ENCODE data around the gene NOL4L. TPM values are rescaled to one million over a fixed set of nuclear protein-coding genes. Genes with fewer than 3 reads are reported as not detected.
A peak's percentile ranks its signal among the peaks of the same experiment; 100 is the strongest.

NOL4L gene
- total RNA-seq, 2 experiments from 2014 or later = 53.1 to 55.6 TPM

GRCh38 chr20:32581839-32582658, 3.1 kb downstream of the NOL4L start:
- ATAC-seq (ENCODE audit: poor library complexity) = no peak
- TF ChIP-seq CTCF (IDR thresholded peaks at IDR 0.05) = no peak
- H3K4me3 ChIP-seq (ENCODE audit: low read length) = peak overlapping the region; percentile 42
- no peaks in the 10 kb centered on the region for H3K9me3 ChIP-seq (ENCODE audit: control insufficient read depth in 1 of 2, insufficient read depth in 1 of 2, low read length in 2 of 2)
- peak overlapping the region; percentile 83 for H3K27ac Mint-ChIP-seq
- peaks cover 18% of the 10 kb centered on the region for H3K36me3 Mint-ChIP-seq (ENCODE audit: low read depth)
- H3K4me3 Mint-ChIP-seq = peak overlapping the region; percentile 95
- H3K36me3 ChIP-seq (ENCODE audit: insufficient read depth, low read length) = peaks cover 3% of the 10 kb centered on the region
- peaks cover 68% of the 10 kb centered on the region for H3K4me1 Mint-ChIP-seq (ENCODE audit: low read depth)
- POLR2A ChIA-PET = interaction anchor here (0.6 to 11.6 kb wide), 3 partner anchors 15 to 44 kb away, joined by 3 to 178 read pairs (median 4); no protein-coding TSS in a partner anchor
- peak in 1 of 14 experiments; percentile 36 for DNase-seq
- H3K27ac ChIP-seq (ENCODE audit: low read depth in 1 of 2, low read length in 2 of 2) = peak overlapping the region; percentile 38 to 41
- H3K27me3 Mint-ChIP-seq = peaks cover 5% of the 10 kb centered on the region
- no peaks in the 10 kb centered on the region for H3K27me3 ChIP-seq (ENCODE audit: control insufficient read depth in 1 of 2, insufficient read depth in 2 of 2, low read length in 2 of 2)
- intact Hi-C loops (cut with DNase I, micrococcal nuclease) = loop anchor here (2.0 to 10.0 kb wide), 2 partner anchors 39 to 73 kb away; no protein-coding TSS in a partner anchor
- peaks cover 69% of the 10 kb centered on the region for H3K4me1 ChIP-seq (ENCODE audit: insufficient read depth, low read length)
- H3K9me3 Mint-ChIP-seq = no peaks in the 10 kb centered on the region
- CTCF ChIA-PET = interaction anchor here (1.9 kb wide), 1 partner anchor 60 kb away, joined by 6 read pairs; no protein-coding TSS in a partner anchor

GRCh38 chr20:32580970-32581838, 3.9 kb downstream of the NOL4L start:
- Histone ChIP-seq H3K4me3 (ENCODE audit: low read length) (peak overlapping the region; percentile 12), H3K27me3 (ENCODE audit: control insufficient read depth in 1 of 2, insufficient read depth in 2 of 2, low read length in 2 of 2) (no peaks in the 10 kb centered on the region), H3K4me1 (ENCODE audit: insufficient read depth, low read length) (peaks cover 72% of the 10 kb centered on the region), H3K36me3 (ENCODE audit: insufficient read depth, low read length) (peaks cover 3% of the 10 kb centered on the region), H3K9me3 (ENCODE audit: control insufficient read depth in 1 of 2, insufficient read depth in 1 of 2, low read length in 2 of 2) (no peaks in the 10 kb centered on the region), H3K27ac (ENCODE audit: low read depth in 1 of 2, low read length in 2 of 2) (peak overlapping the region in 1 of 2 donors; percentile 38)
- Mint-ChIP-seq H3K27ac (peak overlapping the region; percentile 83), H3K9me3 (no peaks in the 10 kb centered on the region), H3K4me1 (ENCODE audit: low read depth) (peaks cover 60% of the 10 kb centered on the region), H3K36me3 (ENCODE audit: low read depth) (peaks cover 14% of the 10 kb centered on the region), H3K27me3 (peaks cover 5% of the 10 kb centered on the region), H3K4me3 (peak overlapping the region; percentile 95)
- TF ChIP-seq CTCF (IDR thresholded peaks at IDR 0.05) = no peak
- intact Hi-C loops (cut with DNase I, micrococcal nuclease) = loop anchor here (2.0 to 10.0 kb wide), 2 partner anchors 38 to 74 kb away; no protein-coding TSS in a partner anchor
- CTCF ChIA-PET = interaction anchor here (1.9 kb wide), 2 partner anchors 39 to 60 kb away, joined by 6 to 7 read pairs; no protein-coding TSS in a partner anchor
- DNase-seq = peak in 6 of 14 experiments; percentile 15 to 56 (median 42)
- ATAC-seq (ENCODE audit: poor library complexity) = peak; percentile 28
- POLR2A ChIA-PET = interaction anchor here (0.6 to 11.6 kb wide), 7 partner anchors 11 to 380 kb away, joined by 3 to 178 read pairs (median 3); no protein-coding TSS in a partner anchor
